ENCODE results near the gene ZNF207. TPM values are rescaled to one million over a fixed set of nuclear protein-coding genes. Genes with fewer than 3 reads are reported as not detected.
"Not testable (repeated sequence)": the region's sequence is repeated elsewhere in the genome, so short reads cannot be mapped to it uniquely, and the experiment has no call there.

ZNF207 gene
- total RNA-seq, 1 experiment from 2014 or later = 296 TPM

DNA sequence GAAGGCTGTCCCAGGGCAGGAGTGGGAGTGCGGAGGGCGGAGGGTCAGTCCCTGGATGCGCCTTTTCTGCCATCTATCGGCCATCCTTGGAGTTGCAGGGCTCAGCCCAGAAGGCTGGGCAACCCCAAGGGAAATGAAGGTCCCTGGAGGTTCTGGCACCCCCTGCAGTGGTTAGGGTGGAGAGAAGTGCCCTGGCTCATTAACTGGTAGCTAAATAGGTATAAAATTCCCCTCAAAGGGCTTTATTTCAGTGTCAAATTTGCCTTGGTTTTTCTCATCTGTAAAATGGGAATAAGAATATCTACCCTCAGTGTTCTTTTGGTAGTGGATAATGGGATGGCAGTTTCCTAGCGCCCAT, 30.4 kb upstream of the ZNF207 start:
- no peaks in the 10 kb centered on the region for H3K79me1 ChIP-seq (ENCODE audit: insufficient read depth, low read depth, low read length, poor library complexity, severe bottlenecking)
- no peaks in the 10 kb centered on the region for H3K23me2 ChIP-seq (ENCODE audit: insufficient read length, low read depth, low read length, poor library complexity, severe bottlenecking)
- H3K18ac ChIP-seq (ENCODE audit: insufficient read length, low read depth, low read length) = no peak overlapping the region
- H3K9me3 ChIP-seq (ENCODE audit: control insufficient read depth, low read depth, low read length) = no peaks in the 10 kb centered on the region
- H3K27ac ChIP-seq (ENCODE audit: insufficient read length, low read depth, low read length) = no peak overlapping the region
- no CpG with 5 or more reads among the region's 5 CpGs for WGBS (ENCODE audit: extremely low coverage, insufficient read length, low lambda C conversion rate)
- no peak overlapping the region for H2AK5ac ChIP-seq (ENCODE audit: insufficient read length, low read length)
- no peaks in the 10 kb centered on the region; the same call in 1 of the 2 replicates for H3K4me1 ChIP-seq (ENCODE audit: insufficient read depth, low read length)
- H2BK15ac ChIP-seq (ENCODE audit: low read depth, low read length) = no peak overlapping the region
- H2BK20ac ChIP-seq (ENCODE audit: low read depth, low read length, poor library complexity, severe bottlenecking) = no peak overlapping the region
- no peaks in the 10 kb centered on the region for H4K20me1 ChIP-seq (ENCODE audit: control insufficient read depth, insufficient read depth, insufficient read length)
- H3K9ac ChIP-seq (ENCODE audit: extremely low read depth, insufficient read length, low read length) = no peak overlapping the region
- H3K4me3 Mint-ChIP-seq = no peak overlapping the region
- no peak overlapping the region for H2BK12ac ChIP-seq (ENCODE audit: insufficient read length, low read depth, low read length)
- no peak overlapping the region for H4K5ac ChIP-seq (ENCODE audit: insufficient read length, low read depth, low read length)
- H3K79me2 ChIP-seq (ENCODE audit: insufficient read depth, low read length) = no peaks in the 10 kb centered on the region; the same call in 1 of the 2 replicates
- H3K9me3 Mint-ChIP-seq = no peaks in the 10 kb centered on the region
- no peak overlapping the region for H3K4ac ChIP-seq (ENCODE audit: low read depth, low read length)
- TF ChIP-seq, protein P1, sequence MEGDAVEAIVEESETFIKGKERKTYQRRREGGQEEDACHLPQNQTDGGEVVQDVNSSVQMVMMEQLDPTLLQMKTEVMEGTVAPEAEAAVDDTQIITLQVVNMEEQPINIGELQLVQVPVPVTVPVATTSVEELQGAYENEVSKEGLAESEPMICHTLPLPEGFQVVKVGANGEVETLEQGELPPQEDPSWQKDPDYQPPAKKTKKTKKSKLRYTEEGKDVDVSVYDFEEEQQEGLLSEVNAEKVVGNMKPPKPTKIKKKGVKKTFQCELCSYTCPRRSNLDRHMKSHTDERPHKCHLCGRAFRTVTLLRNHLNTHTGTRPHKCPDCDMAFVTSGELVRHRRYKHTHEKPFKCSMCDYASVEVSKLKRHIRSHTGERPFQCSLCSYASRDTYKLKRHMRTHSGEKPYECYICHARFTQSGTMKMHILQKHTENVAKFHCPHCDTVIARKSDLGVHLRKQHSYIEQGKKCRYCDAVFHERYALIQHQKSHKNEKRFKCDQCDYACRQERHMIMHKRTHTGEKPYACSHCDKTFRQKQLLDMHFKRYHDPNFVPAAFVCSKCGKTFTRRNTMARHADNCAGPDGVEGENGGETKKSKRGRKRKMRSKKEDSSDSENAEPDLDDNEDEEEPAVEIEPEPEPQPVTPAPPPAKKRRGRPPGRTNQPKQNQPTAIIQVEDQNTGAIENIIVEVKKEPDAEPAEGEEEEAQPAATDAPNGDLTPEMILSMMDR (conservative IDR thresholded peaks at IDR 0.05) = peak; percentile 97
- H3T11ph ChIP-seq (ENCODE audit: low read length) = no peak overlapping the region
- no peak overlapping the region for H3K14ac ChIP-seq (ENCODE audit: insufficient read depth, low read length)
- peaks cover 3% of the 10 kb centered on the region; the same call in 1 of the 2 replicates for H3K27me3 Mint-ChIP-seq (ENCODE audit: low read depth)
- no peak overlapping the region for H3K23ac ChIP-seq (ENCODE audit: insufficient read length, low read depth, low read length)
- no peak overlapping the region for H2BK120ac ChIP-seq (ENCODE audit: low read depth, low read length, poor library complexity, severe bottlenecking)
- peak; percentile 91 for DNase-seq
- no peak overlapping the region for H3K27ac Mint-ChIP-seq
- no peak overlapping the region for H4K91ac ChIP-seq (ENCODE audit: insufficient read length, low read depth, low read length)
- H3K4me1 Mint-ChIP-seq = peaks cover 40 to 47% of the 10 kb centered on the region in 2 experiments
- H3K56ac ChIP-seq (ENCODE audit: insufficient read length, low read depth, low read length) = no peak overlapping the region
- no peak overlapping the region for H3K4me2 ChIP-seq (ENCODE audit: insufficient read depth, insufficient read length, low read length)
- no peak overlapping the region for H2AFZ ChIP-seq (ENCODE audit: low read length)
- H3K27me3 ChIP-seq (ENCODE audit: insufficient read depth, low read length) = no peaks in the 10 kb centered on the region
- peaks cover 1 to 31% (median 7%) of the 10 kb centered on the region in 3 experiments; a peak in 6 of 7 replicates for H3K36me3 Mint-ChIP-seq (ENCODE audit: insufficient read depth in 1 of 3, low read depth in 3 of 3)
- H2BK5ac ChIP-seq (ENCODE audit: insufficient read length, low read length) = no peak overlapping the region
- H4K8ac ChIP-seq (replicated peaks; ENCODE audit: insufficient read length, low read depth, low read length) = no peak overlapping the region

DNA sequence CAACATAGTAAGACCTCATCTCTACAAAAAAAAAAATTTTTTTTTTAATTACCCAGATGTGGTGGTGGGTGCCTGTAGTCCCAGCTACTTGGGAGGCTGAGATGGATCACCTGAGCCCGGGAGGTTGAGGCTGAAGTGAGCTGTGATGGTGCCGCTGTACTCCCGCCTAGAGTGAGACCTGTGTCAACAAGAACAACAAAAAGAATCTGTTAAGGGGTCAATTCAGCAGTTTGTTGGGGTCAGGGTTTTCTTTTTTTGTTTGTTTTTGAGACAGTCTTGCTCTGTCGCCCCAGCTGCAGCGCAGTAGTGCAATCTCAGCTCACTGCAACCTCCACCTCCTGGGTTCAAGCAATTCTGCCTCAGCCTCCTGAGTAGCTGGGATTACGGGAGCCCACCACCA, 29.9 kb upstream of the ZNF207 start:
- not testable (repeated sequence) for H3K9ac ChIP-seq (ENCODE audit: extremely low read depth, insufficient read length, low read length); H3K23me2 ChIP-seq (ENCODE audit: insufficient read length, low read depth, low read length, poor library complexity, severe bottlenecking); H2BK12ac ChIP-seq (ENCODE audit: insufficient read length, low read depth, low read length); H3K56ac ChIP-seq (ENCODE audit: insufficient read length, low read depth, low read length); H3K23ac ChIP-seq (ENCODE audit: insufficient read length, low read depth, low read length); H2AFZ ChIP-seq (ENCODE audit: low read length); H2BK15ac ChIP-seq (ENCODE audit: low read depth, low read length); H4K5ac ChIP-seq (ENCODE audit: insufficient read length, low read depth, low read length); H3K18ac ChIP-seq (ENCODE audit: insufficient read length, low read depth, low read length); H3K9me3 Mint-ChIP-seq; H4K91ac ChIP-seq (ENCODE audit: insufficient read length, low read depth, low read length); H3K79me1 ChIP-seq (ENCODE audit: insufficient read depth, low read depth, low read length, poor library complexity, severe bottlenecking); H3K27me3 ChIP-seq (ENCODE audit: insufficient read depth, low read length); H2AK5ac ChIP-seq (ENCODE audit: insufficient read length, low read length); H3K79me2 ChIP-seq (ENCODE audit: insufficient read depth, low read length); H3K4me3 Mint-ChIP-seq; H3K4me1 ChIP-seq (ENCODE audit: insufficient read depth, low read length); H3K27me3 Mint-ChIP-seq (ENCODE audit: low read depth); H3K27ac Mint-ChIP-seq; H3K4ac ChIP-seq (ENCODE audit: low read depth, low read length); H4K8ac ChIP-seq (replicated peaks; ENCODE audit: insufficient read length, low read depth, low read length); H3K9me3 ChIP-seq (ENCODE audit: control insufficient read depth, low read depth, low read length); H2BK20ac ChIP-seq (ENCODE audit: low read depth, low read length, poor library complexity, severe bottlenecking); H3K4me2 ChIP-seq (ENCODE audit: insufficient read depth, insufficient read length, low read length); H3T11ph ChIP-seq (ENCODE audit: low read length); H2BK120ac ChIP-seq (ENCODE audit: low read depth, low read length, poor library complexity, severe bottlenecking); H3K14ac ChIP-seq (ENCODE audit: insufficient read depth, low read length); H3K27ac ChIP-seq (ENCODE audit: insufficient read length, low read depth, low read length); H2BK5ac ChIP-seq (ENCODE audit: insufficient read length, low read length); H4K20me1 ChIP-seq (ENCODE audit: control insufficient read depth, insufficient read depth, insufficient read length)
- peak; percentile 17 for DNase-seq
- WGBS (ENCODE audit: extremely low coverage, insufficient read length, low lambda C conversion rate) = no CpG with 5 or more reads among the region's 6 CpGs
- H3K36me3 Mint-ChIP-seq (ENCODE audit: insufficient read depth in 1 of 3, low read depth in 3 of 3) = peaks cover 1 to 31% (median 7%) of the 10 kb centered on the region in 3 experiments; a peak in 6 of 7 replicates
- peaks cover 37 to 45% of the 10 kb centered on the region in 2 experiments for H3K4me1 Mint-ChIP-seq
